ENCODE results near the gene ADGRD1. TPM values are rescaled to one million over a fixed set of nuclear protein-coding genes. Genes with fewer than 3 reads are reported as not detected.

The ADGRD1 gene
- polyA plus RNA-seq, 1 donor: 84.8 TPM

- Histone ChIP-seq H3K9me3 (ENCODE audit: control insufficient read depth, low read depth, low read length) (no peaks in the 10 kb centered on the region), H3K27me3 (ENCODE audit: control insufficient read depth, insufficient read depth, low read length) (no peaks in the 10 kb centered on the region), H3K36me3 (ENCODE audit: control insufficient read depth, insufficient read depth, low read length) (peaks cover 27% of the 10 kb centered on the region), H3K4me3 (ENCODE audit: low read length) (no peak overlapping the region), H3K27ac (ENCODE audit: low read length) (no peak overlapping the region), H3K4me1 (ENCODE audit: control insufficient read depth, insufficient read depth, low read length) (no peaks in the 10 kb centered on the region)
- DNase-seq: no peak
- no CpG with 5 or more reads among the region's 12 CpGs for WGBS (ENCODE audit: insufficient coverage, low lambda C conversion rate)
Measured at GRCh38 chr12:131140069-131140435, 186.3 kb downstream of the ADGRD1 start.

- 100% methylated on average over 1 of the region's 10 CpGs for WGBS (ENCODE audit: insufficient coverage, low lambda C conversion rate)
- H3K4me3 ChIP-seq (ENCODE audit: low read length): no peak overlapping the region
- no peak overlapping the region for H3K27ac ChIP-seq (ENCODE audit: low read length)
- H3K9me3 ChIP-seq (ENCODE audit: control insufficient read depth, low read depth, low read length): no peaks in the 10 kb centered on the region
- no peak for DNase-seq
- peaks cover 21% of the 10 kb centered on the region for H3K36me3 ChIP-seq (ENCODE audit: control insufficient read depth, insufficient read depth, low read length)
- H3K27me3 ChIP-seq (ENCODE audit: control insufficient read depth, insufficient read depth, low read length): no peaks in the 10 kb centered on the region
- H3K4me1 ChIP-seq (ENCODE audit: control insufficient read depth, insufficient read depth, low read length): no peaks in the 10 kb centered on the region
Measured at GRCh38 chr12:131140697-131141096, 187.0 kb downstream of the ADGRD1 start.

- Histone ChIP-seq H3K36me3 (ENCODE audit: control insufficient read depth, insufficient read depth, low read length) (peaks cover 15% of the 10 kb centered on the region), H3K4me3 (ENCODE audit: low read length) (no peak overlapping the region), H3K27ac (ENCODE audit: low read length) (no peak overlapping the region), H3K9me3 (ENCODE audit: control insufficient read depth, low read depth, low read length) (no peaks in the 10 kb centered on the region), H3K27me3 (ENCODE audit: control insufficient read depth, insufficient read depth, low read length) (no peaks in the 10 kb centered on the region), H3K4me1 (ENCODE audit: control insufficient read depth, insufficient read depth, low read length) (no peaks in the 10 kb centered on the region)
- no CpG with 5 or more reads among the region's 8 CpGs for WGBS (ENCODE audit: insufficient coverage, low lambda C conversion rate)
- DNase-seq: no peak
Measured at GRCh38 chr12:131141514-131141913, 187.8 kb downstream of the ADGRD1 start.

- no peaks in the 10 kb centered on the region for H3K27me3 ChIP-seq (ENCODE audit: control insufficient read depth, insufficient read depth, low read length)
- peaks cover 10% of the 10 kb centered on the region for H3K36me3 ChIP-seq (ENCODE audit: control insufficient read depth, insufficient read depth, low read length)
- no peaks in the 10 kb centered on the region for H3K9me3 ChIP-seq (ENCODE audit: control insufficient read depth, low read depth, low read length)
- DNase-seq: no peak
- H3K4me1 ChIP-seq (ENCODE audit: control insufficient read depth, insufficient read depth, low read length): no peaks in the 10 kb centered on the region
- no peak overlapping the region for H3K27ac ChIP-seq (ENCODE audit: low read length)
- WGBS (ENCODE audit: insufficient coverage, low lambda C conversion rate): 50% methylated on average over 2 of the region's 19 CpGs
- no peak overlapping the region for H3K4me3 ChIP-seq (ENCODE audit: low read length)
Measured at GRCh38 chr12:131142891-131143657, 189.4 kb downstream of the ADGRD1 start.

GRCh38 chr12:131146173-131146675 lies 192.5 kb downstream of the ADGRD1 start:
- H3K4me1 ChIP-seq (ENCODE audit: control insufficient read depth, insufficient read depth, low read length): no peaks in the 10 kb centered on the region
- no peak overlapping the region for H3K27ac ChIP-seq (ENCODE audit: low read length)
- no peaks in the 10 kb centered on the region for H3K9me3 ChIP-seq (ENCODE audit: control insufficient read depth, low read depth, low read length)
- H3K36me3 ChIP-seq (ENCODE audit: control insufficient read depth, insufficient read depth, low read length): no peaks in the 10 kb centered on the region
- WGBS (ENCODE audit: insufficient coverage, low lambda C conversion rate): 75% methylated on average over 3 of the region's 5 CpGs
- no peak overlapping the region for H3K4me3 ChIP-seq (ENCODE audit: low read length)
- no peak for DNase-seq
- H3K27me3 ChIP-seq (ENCODE audit: control insufficient read depth, insufficient read depth, low read length): no peaks in the 10 kb centered on the region

- H3K4me3 ChIP-seq (ENCODE audit: low read length): no peak overlapping the region
- no CpG with 5 or more reads among the region's 1 CpG for whole genome bisulfite sequencing (ENCODE audit: insufficient coverage, low lambda C conversion rate)
- no peaks in the 10 kb centered on the region for H3K36me3 ChIP-seq (ENCODE audit: control insufficient read depth, insufficient read depth, low read length)
- no peak for DNase-seq
- H3K4me1 ChIP-seq (ENCODE audit: control insufficient read depth, insufficient read depth, low read length): no peaks in the 10 kb centered on the region
- H3K27me3 ChIP-seq (ENCODE audit: control insufficient read depth, insufficient read depth, low read length): no peaks in the 10 kb centered on the region
- H3K27ac ChIP-seq (ENCODE audit: low read length): no peak overlapping the region
- no peaks in the 10 kb centered on the region for H3K9me3 ChIP-seq (ENCODE audit: control insufficient read depth, low read depth, low read length)
Measured at GRCh38 chr12:131147293-131147692, 193.6 kb downstream of the ADGRD1 start.

- Histone ChIP-seq H3K27ac (ENCODE audit: low read length) (no peak overlapping the region), H3K9me3 (ENCODE audit: control insufficient read depth, low read depth, low read length) (no peaks in the 10 kb centered on the region), H3K27me3 (ENCODE audit: control insufficient read depth, insufficient read depth, low read length) (no peaks in the 10 kb centered on the region), H3K4me3 (ENCODE audit: low read length) (no peak overlapping the region), H3K36me3 (ENCODE audit: control insufficient read depth, insufficient read depth, low read length) (no peaks in the 10 kb centered on the region), H3K4me1 (ENCODE audit: control insufficient read depth, insufficient read depth, low read length) (no peaks in the 10 kb centered on the region)
- WGBS (ENCODE audit: insufficient coverage, low lambda C conversion rate): 60% methylated on average over 1 of the region's 3 CpGs
- DNase-seq: no peak
Measured at GRCh38 chr12:131147894-131148293, 194.2 kb downstream of the ADGRD1 start.

- no peaks in the 10 kb centered on the region for H3K36me3 ChIP-seq (ENCODE audit: control insufficient read depth, insufficient read depth, low read length)
- no peaks in the 10 kb centered on the region for H3K27me3 ChIP-seq (ENCODE audit: control insufficient read depth, insufficient read depth, low read length)
- no CpG with 5 or more reads among the region's 8 CpGs for WGBS (ENCODE audit: insufficient coverage, low lambda C conversion rate)
Measured at GRCh38 chr12:131151558-131152345, 198.0 kb downstream of the ADGRD1 start.

GRCh38 chr12:131152587-131152986 lies 198.9 kb downstream of the ADGRD1 start:
- H3K27me3 ChIP-seq (ENCODE audit: control insufficient read depth, insufficient read depth, low read length): no peaks in the 10 kb centered on the region
- no peak for DNase-seq
- no peaks in the 10 kb centered on the region for H3K4me1 ChIP-seq (ENCODE audit: control insufficient read depth, insufficient read depth, low read length)
- WGBS (ENCODE audit: insufficient coverage, low lambda C conversion rate): no CpG with 5 or more reads among the region's 5 CpGs
- H3K9me3 ChIP-seq (ENCODE audit: control insufficient read depth, low read depth, low read length): no peaks in the 10 kb centered on the region
- no peak overlapping the region for H3K27ac ChIP-seq (ENCODE audit: low read length)
- H3K36me3 ChIP-seq (ENCODE audit: control insufficient read depth, insufficient read depth, low read length): no peaks in the 10 kb centered on the region
- H3K4me3 ChIP-seq (ENCODE audit: low read length): no peak overlapping the region

More at GRCh38 chr12:131151558-131152345, 198.0 kb downstream of the ADGRD1 start:
- Histone ChIP-seq H3K4me3 (ENCODE audit: low read length) (no peak overlapping the region), H3K9me3 (ENCODE audit: control insufficient read depth, low read depth, low read length) (no peaks in the 10 kb centered on the region), H3K27ac (ENCODE audit: low read length) (no peak overlapping the region), H3K4me1 (ENCODE audit: control insufficient read depth, insufficient read depth, low read length) (no peaks in the 10 kb centered on the region)
- DNase-seq: no peak

GRCh38 chr12:131153016-131153415 lies 199.3 kb downstream of the ADGRD1 start:
- no peak overlapping the region for H3K27ac ChIP-seq (ENCODE audit: low read length)
- no peak for DNase-seq
- H3K4me3 ChIP-seq (ENCODE audit: low read length): no peak overlapping the region
- WGBS (ENCODE audit: insufficient coverage, low lambda C conversion rate): no CpG with 5 or more reads among the region's 5 CpGs
- no peaks in the 10 kb centered on the region for H3K9me3 ChIP-seq (ENCODE audit: control insufficient read depth, low read depth, low read length)
- H3K27me3 ChIP-seq (ENCODE audit: control insufficient read depth, insufficient read depth, low read length): no peaks in the 10 kb centered on the region
- no peaks in the 10 kb centered on the region for H3K4me1 ChIP-seq (ENCODE audit: control insufficient read depth, insufficient read depth, low read length)
- no peaks in the 10 kb centered on the region for H3K36me3 ChIP-seq (ENCODE audit: control insufficient read depth, insufficient read depth, low read length)

All from large intestine (tissue), 3 donors.